Measurements from ENCODE around the gene EFCAB6.

Gene EFCAB6

DNA sequence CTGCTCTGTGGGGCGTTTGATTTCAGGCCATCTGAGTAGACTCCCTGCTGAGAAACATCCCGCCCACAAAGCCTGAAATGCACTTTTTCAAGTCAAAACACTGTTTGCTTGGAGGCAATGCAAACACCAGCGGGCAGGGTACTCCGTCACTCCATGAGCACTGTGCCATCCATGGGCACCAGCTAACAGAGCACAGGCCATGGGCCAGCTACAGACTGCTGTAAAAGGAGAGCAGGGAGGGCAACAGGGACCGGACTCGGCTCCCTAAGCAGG lies 16.6 kb upstream of the EFCAB6 start:
- no peak for ATAC-seq (ENCODE audit: low read depth)
- no peaks in the 10 kb centered on the region for H3K36me3 ChIP-seq (ENCODE audit: low read depth)
- no peaks in the 10 kb centered on the region for H3K9me3 ChIP-seq (ENCODE audit: severe bottlenecking)
- H3K4me3 ChIP-seq (ENCODE audit: severe bottlenecking), result no peak overlapping the region
- H3K4me1 ChIP-seq (ENCODE audit: insufficient read depth, poor library complexity, severe bottlenecking), result peaks cover 5% of the 10 kb centered on the region
- TF ChIP-seq, protein P1, sequence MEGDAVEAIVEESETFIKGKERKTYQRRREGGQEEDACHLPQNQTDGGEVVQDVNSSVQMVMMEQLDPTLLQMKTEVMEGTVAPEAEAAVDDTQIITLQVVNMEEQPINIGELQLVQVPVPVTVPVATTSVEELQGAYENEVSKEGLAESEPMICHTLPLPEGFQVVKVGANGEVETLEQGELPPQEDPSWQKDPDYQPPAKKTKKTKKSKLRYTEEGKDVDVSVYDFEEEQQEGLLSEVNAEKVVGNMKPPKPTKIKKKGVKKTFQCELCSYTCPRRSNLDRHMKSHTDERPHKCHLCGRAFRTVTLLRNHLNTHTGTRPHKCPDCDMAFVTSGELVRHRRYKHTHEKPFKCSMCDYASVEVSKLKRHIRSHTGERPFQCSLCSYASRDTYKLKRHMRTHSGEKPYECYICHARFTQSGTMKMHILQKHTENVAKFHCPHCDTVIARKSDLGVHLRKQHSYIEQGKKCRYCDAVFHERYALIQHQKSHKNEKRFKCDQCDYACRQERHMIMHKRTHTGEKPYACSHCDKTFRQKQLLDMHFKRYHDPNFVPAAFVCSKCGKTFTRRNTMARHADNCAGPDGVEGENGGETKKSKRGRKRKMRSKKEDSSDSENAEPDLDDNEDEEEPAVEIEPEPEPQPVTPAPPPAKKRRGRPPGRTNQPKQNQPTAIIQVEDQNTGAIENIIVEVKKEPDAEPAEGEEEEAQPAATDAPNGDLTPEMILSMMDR (IDR thresholded peaks at IDR 0.05; ENCODE audit: poor library complexity, severe bottlenecking), result no peak
- no peak overlapping the region for H3K27ac ChIP-seq (ENCODE audit: poor library complexity, severe bottlenecking)
- H3K27me3 ChIP-seq (ENCODE audit: insufficient read depth, poor library complexity, severe bottlenecking), result no peaks in the 10 kb centered on the region
- no peak for DNase-seq (ENCODE audit: low spot score)

DNA sequence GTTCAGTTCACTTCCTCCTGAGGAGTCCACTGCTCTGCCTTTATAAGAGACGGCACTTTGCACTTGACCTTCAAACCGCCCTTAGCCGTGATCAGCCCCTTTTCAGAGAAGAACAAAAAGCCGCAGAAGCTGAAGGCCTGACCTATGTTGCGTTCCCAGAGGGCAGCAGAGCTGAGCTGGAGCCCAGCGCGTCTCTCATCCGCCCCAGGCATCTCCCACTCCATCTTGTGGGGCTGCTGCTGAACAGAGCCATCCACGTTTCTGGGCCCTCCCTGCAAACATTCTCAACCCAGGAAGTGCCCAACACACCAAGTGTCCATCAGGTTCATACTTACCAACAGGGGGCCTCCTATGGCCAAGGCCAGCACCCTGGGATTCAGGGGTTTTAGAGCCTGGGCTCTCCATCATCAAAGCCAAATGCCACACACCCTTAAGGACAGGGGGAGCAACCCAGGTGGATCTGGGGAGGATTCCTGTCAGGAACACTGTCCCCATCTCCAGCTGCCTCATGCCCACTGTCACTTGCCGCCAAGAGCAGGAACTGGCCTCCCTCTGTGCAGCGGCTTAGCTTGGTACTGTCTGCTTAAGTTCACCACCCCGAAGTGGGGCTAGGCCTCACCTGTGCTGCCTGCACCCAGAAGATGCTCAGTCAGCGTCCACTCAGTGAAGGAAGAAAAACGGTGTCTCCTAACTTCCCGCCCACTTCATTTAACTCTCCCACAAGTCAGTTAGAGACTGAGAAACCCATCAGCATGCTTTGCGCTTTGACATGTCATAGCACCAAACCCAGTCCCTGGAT lies 16.0 kb upstream of the EFCAB6 start:
- no peak for DNase-seq (ENCODE audit: low spot score)
- Histone ChIP-seq H3K4me3 (ENCODE audit: severe bottlenecking) (no peak overlapping the region), H3K27ac (ENCODE audit: poor library complexity, severe bottlenecking) (no peak overlapping the region), H3K36me3 (ENCODE audit: low read depth) (no peaks in the 10 kb centered on the region), H3K27me3 (ENCODE audit: insufficient read depth, poor library complexity, severe bottlenecking) (no peaks in the 10 kb centered on the region), H3K4me1 (ENCODE audit: insufficient read depth, poor library complexity, severe bottlenecking) (peaks cover 5% of the 10 kb centered on the region), H3K9me3 (ENCODE audit: severe bottlenecking) (no peaks in the 10 kb centered on the region)
- ATAC-seq (ENCODE audit: low read depth), result no peak
- TF ChIP-seq, protein P1 (IDR thresholded peaks at IDR 0.05; ENCODE audit: poor library complexity, severe bottlenecking), result no peak

DNA sequence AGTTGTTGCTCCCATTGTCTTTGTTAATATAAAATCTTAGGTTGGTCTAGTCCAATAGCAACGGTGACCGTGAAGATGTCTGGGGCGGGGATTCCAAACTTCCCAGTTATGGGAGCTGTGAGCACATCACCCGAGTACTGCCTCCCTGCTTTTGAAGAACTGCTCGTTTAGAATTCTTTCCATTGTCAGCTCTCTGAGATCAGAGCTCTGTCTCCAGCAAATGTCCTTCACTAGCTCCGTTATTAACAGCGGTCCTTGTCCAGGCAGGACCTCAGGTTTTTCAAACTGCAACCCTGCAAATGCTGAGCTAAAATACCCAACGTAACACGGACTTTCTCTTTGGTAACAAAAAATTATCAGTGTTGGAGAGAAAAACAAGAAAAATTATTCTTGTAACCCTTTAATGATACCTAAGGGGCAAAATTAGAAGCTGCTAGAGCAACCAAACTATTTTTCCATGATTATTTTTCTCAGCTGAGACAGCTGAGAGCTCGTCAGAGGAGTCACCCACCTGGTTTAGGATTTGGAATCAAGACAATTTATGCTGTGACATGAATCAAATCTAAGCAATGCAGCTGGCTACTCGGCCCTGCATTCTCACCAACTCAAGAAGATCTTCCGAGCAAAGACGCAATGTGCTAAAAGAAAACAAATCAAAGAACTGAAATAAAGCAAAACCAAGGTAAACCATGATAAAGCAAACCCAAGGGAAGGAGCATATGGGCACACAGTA lies 15.1 kb upstream of the EFCAB6 start:
- Histone ChIP-seq H3K27ac (ENCODE audit: poor library complexity, severe bottlenecking) (peak overlapping the region; percentile 5), H3K27me3 (ENCODE audit: insufficient read depth, poor library complexity, severe bottlenecking) (no peaks in the 10 kb centered on the region), H3K4me1 (ENCODE audit: insufficient read depth, poor library complexity, severe bottlenecking) (peaks cover 5% of the 10 kb centered on the region), H3K36me3 (ENCODE audit: low read depth) (no peaks in the 10 kb centered on the region), H3K9me3 (ENCODE audit: severe bottlenecking) (no peaks in the 10 kb centered on the region), H3K4me3 (ENCODE audit: severe bottlenecking) (no peak overlapping the region)
- DNase-seq (ENCODE audit: low spot score), result no peak
- TF ChIP-seq, protein P1 (IDR thresholded peaks at IDR 0.05; ENCODE audit: poor library complexity, severe bottlenecking), result no peak
- ATAC-seq (ENCODE audit: low read depth), result 0 out of 3 replicates have a peak, but pooled peaks have one; percentile 5

DNA sequence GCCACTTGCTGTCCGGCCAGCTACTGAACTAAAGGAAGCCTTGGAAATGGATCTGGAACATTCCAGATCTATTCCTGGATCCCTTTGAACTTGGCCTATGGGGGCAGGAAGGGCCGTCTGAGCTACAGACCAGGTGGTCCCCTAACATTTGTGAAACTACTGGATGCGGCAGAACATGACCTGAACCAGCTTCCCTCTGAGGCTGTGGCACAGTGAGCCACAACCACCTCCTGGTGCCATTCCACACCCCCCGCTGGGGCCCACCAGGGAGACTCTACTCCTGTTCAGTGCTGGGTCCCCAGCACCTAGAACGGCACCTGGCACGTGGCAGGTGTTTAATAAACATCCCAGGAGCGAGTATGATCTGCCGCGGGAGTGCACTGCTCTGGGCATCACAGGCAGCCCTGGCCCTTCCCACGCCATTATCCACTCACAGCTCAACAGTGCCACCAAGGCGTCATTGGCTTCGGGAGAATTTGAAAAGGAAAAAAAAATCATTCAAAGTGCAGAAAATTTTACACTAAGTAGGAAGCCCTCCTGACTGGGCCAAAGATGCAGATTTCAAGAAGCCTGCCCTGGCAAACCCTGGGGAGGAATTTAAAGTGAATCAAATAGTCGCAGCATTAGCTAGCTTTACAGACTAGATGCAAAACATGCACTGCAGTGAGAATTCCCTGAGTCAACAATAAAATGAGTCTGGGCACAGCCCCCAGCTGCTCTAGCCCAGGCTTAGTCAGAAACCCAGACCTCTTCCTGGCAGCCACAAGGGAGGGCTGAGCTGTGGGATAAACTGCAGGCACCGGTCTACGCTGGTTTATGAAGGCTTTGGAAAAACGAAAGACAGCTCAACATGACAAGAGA lies 14.3 kb upstream of the EFCAB6 start:
- Histone ChIP-seq H3K4me3 (ENCODE audit: severe bottlenecking) (no peak overlapping the region), H3K27me3 (ENCODE audit: insufficient read depth, poor library complexity, severe bottlenecking) (no peaks in the 10 kb centered on the region), H3K9me3 (ENCODE audit: severe bottlenecking) (no peaks in the 10 kb centered on the region), H3K36me3 (ENCODE audit: low read depth) (no peaks in the 10 kb centered on the region), H3K27ac (ENCODE audit: poor library complexity, severe bottlenecking) (peak overlapping the region; percentile 5), H3K4me1 (ENCODE audit: insufficient read depth, poor library complexity, severe bottlenecking) (peaks cover 5% of the 10 kb centered on the region)
- ATAC-seq (ENCODE audit: low read depth), result peak; percentile 87
- DNase-seq (ENCODE audit: low spot score), result no peak
- TF ChIP-seq, protein P1 (IDR thresholded peaks at IDR 0.05; ENCODE audit: poor library complexity, severe bottlenecking), result peak; percentile 39
